ENCODE data around the gene FOXR1. TPM values are rescaled to one million over a fixed set of nuclear protein-coding genes. Genes with fewer than 3 reads are reported as not detected.

The FOXR1 gene
- total RNA-seq, 1 experiment from 2014 or later: not detected

- no peak for TF ChIP-seq ZBTB43 (CRISPR knock-in tag; IDR thresholded peaks at IDR 0.05)
- TF ChIP-seq ZSCAN18 (CRISPR knock-in tag; IDR thresholded peaks at IDR 0.05): no peak
- no peak for TF ChIP-seq ZNF671 (CRISPR knock-in tag; IDR thresholded peaks at IDR 0.05)
- peak; percentile 75 for TF ChIP-seq USF1 (CRISPR knock-in tag; IDR thresholded peaks at IDR 0.05)
- TF ChIP-seq TEAD1 (CRISPR knock-in tag; IDR thresholded peaks at IDR 0.05): peak; percentile 95; the same call in 1 of the 2 replicates
- TF ChIP-seq, protein P1, sequence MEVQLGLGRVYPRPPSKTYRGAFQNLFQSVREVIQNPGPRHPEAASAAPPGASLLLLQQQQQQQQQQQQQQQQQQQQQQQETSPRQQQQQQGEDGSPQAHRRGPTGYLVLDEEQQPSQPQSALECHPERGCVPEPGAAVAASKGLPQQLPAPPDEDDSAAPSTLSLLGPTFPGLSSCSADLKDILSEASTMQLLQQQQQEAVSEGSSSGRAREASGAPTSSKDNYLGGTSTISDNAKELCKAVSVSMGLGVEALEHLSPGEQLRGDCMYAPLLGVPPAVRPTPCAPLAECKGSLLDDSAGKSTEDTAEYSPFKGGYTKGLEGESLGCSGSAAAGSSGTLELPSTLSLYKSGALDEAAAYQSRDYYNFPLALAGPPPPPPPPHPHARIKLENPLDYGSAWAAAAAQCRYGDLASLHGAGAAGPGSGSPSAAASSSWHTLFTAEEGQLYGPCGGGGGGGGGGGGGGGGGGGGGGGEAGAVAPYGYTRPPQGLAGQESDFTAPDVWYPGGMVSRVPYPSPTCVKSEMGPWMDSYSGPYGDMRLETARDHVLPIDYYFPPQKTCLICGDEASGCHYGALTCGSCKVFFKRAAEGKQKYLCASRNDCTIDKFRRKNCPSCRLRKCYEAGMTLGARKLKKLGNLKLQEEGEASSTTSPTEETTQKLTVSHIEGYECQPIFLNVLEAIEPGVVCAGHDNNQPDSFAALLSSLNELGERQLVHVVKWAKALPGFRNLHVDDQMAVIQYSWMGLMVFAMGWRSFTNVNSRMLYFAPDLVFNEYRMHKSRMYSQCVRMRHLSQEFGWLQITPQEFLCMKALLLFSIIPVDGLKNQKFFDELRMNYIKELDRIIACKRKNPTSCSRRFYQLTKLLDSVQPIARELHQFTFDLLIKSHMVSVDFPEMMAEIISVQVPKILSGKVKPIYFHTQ (CRISPR knock-in tag; IDR thresholded peaks at IDR 0.05): no peak
- TF ChIP-seq, protein P2, sequence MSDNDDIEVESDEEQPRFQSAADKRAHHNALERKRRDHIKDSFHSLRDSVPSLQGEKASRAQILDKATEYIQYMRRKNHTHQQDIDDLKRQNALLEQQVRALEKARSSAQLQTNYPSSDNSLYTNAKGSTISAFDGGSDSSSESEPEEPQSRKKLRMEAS (CRISPR knock-in tag; IDR thresholded peaks at IDR 0.05): peak; percentile 97
- TF ChIP-seq CTCF (IDR thresholded peaks at IDR 0.05): peak; percentile 71; the same call in 1 of the 2 replicates
- no peak for TF ChIP-seq OVOL2 (CRISPR knock-in tag; IDR thresholded peaks at IDR 0.05; ENCODE audit: borderline replicate concordance)
- TF ChIP-seq, protein P3, sequence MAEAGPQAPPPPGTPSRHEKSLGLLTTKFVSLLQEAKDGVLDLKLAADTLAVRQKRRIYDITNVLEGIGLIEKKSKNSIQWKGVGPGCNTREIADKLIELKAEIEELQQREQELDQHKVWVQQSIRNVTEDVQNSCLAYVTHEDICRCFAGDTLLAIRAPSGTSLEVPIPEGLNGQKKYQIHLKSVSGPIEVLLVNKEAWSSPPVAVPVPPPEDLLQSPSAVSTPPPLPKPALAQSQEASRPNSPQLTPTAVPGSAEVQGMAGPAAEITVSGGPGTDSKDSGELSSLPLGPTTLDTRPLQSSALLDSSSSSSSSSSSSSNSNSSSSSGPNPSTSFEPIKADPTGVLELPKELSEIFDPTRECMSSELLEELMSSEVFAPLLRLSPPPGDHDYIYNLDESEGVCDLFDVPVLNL (CRISPR knock-in tag; IDR thresholded peaks at IDR 0.05; ENCODE audit: borderline replicate concordance, low read depth): no peak
These were observed 58.9 kb downstream of the FOXR1 start, which contains the start of gene SLC37A4 (continued) for GRCh38 chr11:119030329-119031047.

Small RNA genes lying within 50 kb of the gene (microRNA-seq; reads per million reads assigned to microRNA genes)
- not detected for gene MIR3656 (ENCODE audit: borderline number of aligned reads)

Other genes with a start within 250 kb of the FOXR1 start
- gene DDX6, start 180.6 kb upstream of the FOXR1 start, total RNA-seq (2021): 151 to 167 TPM (median 166 TPM) in 3 replicates
- 0.07 TPM in 1 of 3 replicates, not detected in the others for gene CXCR5, start 87.9 kb upstream of the FOXR1 start, total RNA-seq (2021)
- gene BCL9L, start 45.8 kb upstream of the FOXR1 start, total RNA-seq (2021): 62.1 to 65.3 TPM (median 64.7 TPM) in 3 replicates
- gene UPK2, start 15.5 kb upstream of the FOXR1 start, total RNA-seq (2021): not detected in 3 replicates
- gene CENATAC, start 26.4 kb downstream of the FOXR1 start, total RNA-seq (2021): 39.1 to 42.1 TPM (median 41.7 TPM) in 3 replicates
- gene RPS25, start 46.6 kb downstream of the FOXR1 start, total RNA-seq (2021): 1,349 to 1,504 TPM (median 1,464 TPM) in 3 replicates
- gene TRAPPC4, start 47.0 kb downstream of the FOXR1 start, total RNA-seq (2021): 65.1 to 75.7 TPM (median 65.5 TPM) in 3 replicates
- gene SLC37A4, start 59.1 kb downstream of the FOXR1 start, total RNA-seq (2021): 48.6 to 57.0 TPM (median 54.5 TPM) in 3 replicates
- gene HYOU1, start 85.4 kb downstream of the FOXR1 start, total RNA-seq (2021): 212 to 276 TPM (median 218 TPM) in 3 replicates
- 17.2 to 20.2 TPM (median 18.4 TPM) in 3 replicates for gene VPS11, start 96.1 kb downstream of the FOXR1 start, total RNA-seq (2021)
- gene HMBS, start 113.1 kb downstream of the FOXR1 start, total RNA-seq (2021): 55.4 to 64.4 TPM (median 62.3 TPM) in 3 replicates
- 59.6 to 64.6 TPM (median 63.5 TPM) in 3 replicates for gene DPAGT1, start 130.1 kb downstream of the FOXR1 start, total RNA-seq (2021)
- gene C2CD2L, start 135.6 kb downstream of the FOXR1 start, total RNA-seq (2021): 3.4 to 6.4 TPM (median 4.4 TPM) in 3 replicates
- 34.0 to 37.1 TPM (median 35.4 TPM) in 3 replicates for gene HINFP, start 149.8 kb downstream of the FOXR1 start, total RNA-seq (2021)
- gene ABCG4, start 177.3 kb downstream of the FOXR1 start, total RNA-seq (2021): 1.9 to 4.4 TPM (median 2.1 TPM) in 3 replicates
- 19.9 to 23.2 TPM (median 20.8 TPM) in 3 replicates for gene NLRX1, start 197.0 kb downstream of the FOXR1 start, total RNA-seq (2021)
- 0.32 to 0.59 TPM in 2 of 3 replicates, not detected in the other for gene NHERF4, start 213.7 kb downstream of the FOXR1 start, total RNA-seq (2021)
- 45.6 to 47.9 TPM (median 46.7 TPM) in 3 replicates for gene CBL, start 234.6 kb downstream of the FOXR1 start, total RNA-seq (2021)

Measured in WTC11 (cell line).